Neural crest cell (in vitro differentiated cells): ENCODE data around the gene PPP2R2C. TPM values are rescaled to one million over a fixed set of nuclear protein-coding genes. Genes with fewer than 3 reads are reported as not detected.

Source experiments
- DNase-seq: peaks from one replicate; pipeline ENCODE4 v3.0.0; 2021; ENCODE audit warnings: low read depth, mixed read lengths, low spot score
- H3K27ac Mint-ChIP-seq: one replicate; pipeline ENCODE4 v1.8.0; 2021; ENCODE audit warnings: mild to moderate bottlenecking, mixed read lengths; ENCODE audit not compliant: unreplicated experiment
- H3K27me3 Mint-ChIP-seq: 2 replicates; pipeline ENCODE4 v1.8.0; 2021; ENCODE audit warnings: low read depth, mild to moderate bottlenecking, mixed read lengths
- H3K36me3 Mint-ChIP-seq: 2 replicates; pipeline ENCODE4 v1.8.0; 2021; ENCODE audit warnings: low read depth, mild to moderate bottlenecking, mixed read lengths
- H3K4me1 Mint-ChIP-seq: 2 replicates; pipeline ENCODE4 v1.8.0; 2021; ENCODE audit warnings: mixed read lengths
- H3K4me3 Mint-ChIP-seq: one replicate; pipeline ENCODE4 v1.8.0; 2021; ENCODE audit warnings: mild to moderate bottlenecking, mixed read lengths
- H3K9me3 Mint-ChIP-seq: 2 replicates; pipeline ENCODE4 v1.8.0; 2021; ENCODE audit warnings: mixed read lengths
- total RNA-seq: library from RNA; stranded (reverse); gene quantifications from 2 replicates; pipeline ENCODE4 v1.2.1, GENCODE V29; 2021
- TF ChIP-seq, protein P1 (sequence below): fragments of 200-600 bp; sonication (generic); conservative IDR thresholded peaks from 2 replicates; pipeline ENCODE4 v1.5.0; 2021; ENCODE audit warnings: antibody characterized with exemption, mild to moderate bottlenecking

The PPP2R2C gene
- total RNA-seq, 1 donor from 2014 or later, result 0.35 TPM

DNA sequence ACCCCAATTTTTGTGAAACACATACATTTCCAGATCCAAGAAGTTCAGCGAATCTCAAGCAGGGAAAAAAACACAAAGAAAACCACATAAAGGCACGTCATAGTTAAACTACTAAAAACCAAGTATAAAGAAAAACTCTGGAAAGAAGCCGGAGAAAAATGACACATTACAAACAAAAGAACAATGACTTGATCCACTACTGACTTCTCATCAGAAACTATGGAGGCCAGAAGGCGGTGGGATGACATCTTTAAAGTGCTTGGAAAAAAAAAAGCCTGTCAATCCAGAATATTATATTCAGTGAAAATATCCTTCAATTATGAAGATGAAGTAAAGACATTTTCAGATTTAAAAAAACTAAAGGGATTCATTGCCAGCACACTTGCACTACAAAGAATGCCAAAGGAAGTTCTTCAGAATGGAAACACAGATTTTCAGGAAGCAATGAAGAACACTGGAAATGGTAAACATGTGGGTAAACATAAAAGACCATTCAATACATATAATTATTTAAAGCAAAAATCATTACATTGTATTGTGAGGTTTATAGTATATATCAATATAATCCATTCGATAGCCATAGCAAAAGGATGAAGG lies 32.6 kb upstream of the PPP2R2C start:
- no peak overlapping the region for H3K4me3 Mint-ChIP-seq
- H3K9me3 Mint-ChIP-seq, result peaks cover 21% of the 10 kb centered on the region
- TF ChIP-seq, protein P1, sequence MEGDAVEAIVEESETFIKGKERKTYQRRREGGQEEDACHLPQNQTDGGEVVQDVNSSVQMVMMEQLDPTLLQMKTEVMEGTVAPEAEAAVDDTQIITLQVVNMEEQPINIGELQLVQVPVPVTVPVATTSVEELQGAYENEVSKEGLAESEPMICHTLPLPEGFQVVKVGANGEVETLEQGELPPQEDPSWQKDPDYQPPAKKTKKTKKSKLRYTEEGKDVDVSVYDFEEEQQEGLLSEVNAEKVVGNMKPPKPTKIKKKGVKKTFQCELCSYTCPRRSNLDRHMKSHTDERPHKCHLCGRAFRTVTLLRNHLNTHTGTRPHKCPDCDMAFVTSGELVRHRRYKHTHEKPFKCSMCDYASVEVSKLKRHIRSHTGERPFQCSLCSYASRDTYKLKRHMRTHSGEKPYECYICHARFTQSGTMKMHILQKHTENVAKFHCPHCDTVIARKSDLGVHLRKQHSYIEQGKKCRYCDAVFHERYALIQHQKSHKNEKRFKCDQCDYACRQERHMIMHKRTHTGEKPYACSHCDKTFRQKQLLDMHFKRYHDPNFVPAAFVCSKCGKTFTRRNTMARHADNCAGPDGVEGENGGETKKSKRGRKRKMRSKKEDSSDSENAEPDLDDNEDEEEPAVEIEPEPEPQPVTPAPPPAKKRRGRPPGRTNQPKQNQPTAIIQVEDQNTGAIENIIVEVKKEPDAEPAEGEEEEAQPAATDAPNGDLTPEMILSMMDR, result no peak

DNA sequence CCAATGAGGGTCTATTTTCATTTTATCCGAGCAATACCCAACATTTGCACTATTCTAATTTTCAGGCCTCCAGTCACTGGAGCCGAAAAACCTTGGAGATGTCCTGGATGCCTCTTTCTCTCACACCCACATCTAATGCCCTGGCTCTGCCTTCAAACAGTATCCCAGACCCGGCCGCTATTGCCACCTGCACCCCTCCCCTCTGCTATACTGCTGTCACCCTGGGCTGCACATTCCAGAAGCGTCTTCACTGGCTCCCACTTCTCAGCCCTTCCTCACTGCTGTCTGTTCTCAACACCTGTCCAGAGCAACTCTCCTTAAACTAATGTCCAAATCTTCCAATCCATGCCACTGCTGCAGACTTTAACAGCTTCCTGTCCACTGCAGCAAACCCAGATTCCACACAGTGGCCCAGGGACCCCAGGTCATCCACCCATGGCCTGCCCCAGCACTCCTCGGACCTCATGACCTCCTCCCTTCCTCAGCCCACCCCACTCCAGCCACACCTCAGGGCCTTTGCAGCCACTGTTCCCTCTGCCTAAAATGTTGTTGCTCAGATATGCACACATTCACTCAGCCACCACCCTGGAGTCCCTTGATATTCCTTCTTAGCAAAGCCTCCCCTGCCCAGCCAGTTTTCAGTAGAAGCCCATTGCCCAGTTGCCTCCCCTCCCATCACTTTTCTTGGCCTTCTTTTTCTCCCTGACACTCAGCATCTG lies 30.5 kb upstream of the PPP2R2C start:
- peaks cover 21% of the 10 kb centered on the region for H3K9me3 Mint-ChIP-seq
- TF ChIP-seq, protein P1, result no peak
- no peak overlapping the region for H3K4me3 Mint-ChIP-seq
- H3K4me1 Mint-ChIP-seq, result no peaks in the 10 kb centered on the region
- DNase-seq, result no peak
- peaks cover 7% of the 10 kb centered on the region for H3K36me3 Mint-ChIP-seq
- peaks cover 27% of the 10 kb centered on the region for H3K27me3 Mint-ChIP-seq
- no peak overlapping the region for H3K27ac Mint-ChIP-seq

More for the DNA sequence above, 32.6 kb upstream of the PPP2R2C start:
- Mint-ChIP-seq H3K36me3 (peaks cover 7% of the 10 kb centered on the region), H3K27ac (no peak overlapping the region), H3K27me3 (peaks cover 18% of the 10 kb centered on the region), H3K4me1 (peaks cover 5% of the 10 kb centered on the region)
- DNase-seq, result no peak

DNA sequence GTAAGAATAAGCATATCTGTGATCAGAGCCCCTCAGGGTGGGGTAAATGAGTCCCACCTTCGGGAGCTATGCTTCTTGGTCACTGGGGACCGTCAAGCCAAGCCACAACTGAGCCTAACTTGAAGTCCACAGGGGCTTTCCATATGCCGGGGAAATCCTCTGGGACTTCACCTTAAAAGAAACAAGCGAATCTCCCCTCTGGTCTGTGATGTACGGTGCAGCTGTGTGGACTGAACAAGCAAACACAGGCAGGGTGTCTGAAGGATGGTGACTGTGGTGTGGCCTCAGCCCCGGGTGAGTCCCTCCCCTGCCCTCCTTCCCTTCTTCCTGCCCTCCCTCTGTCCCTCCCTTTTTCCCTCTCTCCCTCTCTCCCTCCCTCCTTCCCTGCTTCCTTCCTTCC lies 29.7 kb upstream of the PPP2R2C start:
- no peak for DNase-seq
- TF ChIP-seq, protein P1, result no peak
- Mint-ChIP-seq H3K27ac (no peak overlapping the region), H3K36me3 (peaks cover 7% of the 10 kb centered on the region), H3K4me1 (no peaks in the 10 kb centered on the region), H3K27me3 (peaks cover 34% of the 10 kb centered on the region), H3K9me3 (peaks cover 18% of the 10 kb centered on the region), H3K4me3 (no peak overlapping the region)

DNA sequence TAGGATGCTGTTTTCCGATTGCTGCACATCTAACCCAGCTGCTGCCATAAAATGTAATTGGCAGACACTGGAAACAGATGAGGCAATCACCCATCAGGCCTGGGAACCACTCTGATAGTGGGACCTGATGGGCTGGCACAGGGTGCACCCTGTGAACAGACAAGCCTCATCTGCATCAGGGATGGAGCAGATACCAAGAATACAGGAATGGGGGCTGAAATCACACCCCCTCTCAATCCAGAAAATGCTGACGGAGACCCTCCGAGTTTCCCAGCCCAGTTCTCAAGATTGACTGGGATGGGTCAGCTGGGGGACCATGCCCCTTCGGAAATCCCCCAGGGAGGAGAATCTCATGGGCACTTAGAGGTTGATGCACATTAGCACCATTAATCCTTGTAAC lies 28.8 kb upstream of the PPP2R2C start:
- TF ChIP-seq, protein P1, result no peak
- Mint-ChIP-seq H3K27ac (no peak overlapping the region), H3K27me3 (peaks cover 39% of the 10 kb centered on the region), H3K4me1 (no peaks in the 10 kb centered on the region), H3K36me3 (peaks cover 2% of the 10 kb centered on the region), H3K9me3 (peaks cover 13% of the 10 kb centered on the region), H3K4me3 (no peak overlapping the region)
- DNase-seq, result no peak

DNA sequence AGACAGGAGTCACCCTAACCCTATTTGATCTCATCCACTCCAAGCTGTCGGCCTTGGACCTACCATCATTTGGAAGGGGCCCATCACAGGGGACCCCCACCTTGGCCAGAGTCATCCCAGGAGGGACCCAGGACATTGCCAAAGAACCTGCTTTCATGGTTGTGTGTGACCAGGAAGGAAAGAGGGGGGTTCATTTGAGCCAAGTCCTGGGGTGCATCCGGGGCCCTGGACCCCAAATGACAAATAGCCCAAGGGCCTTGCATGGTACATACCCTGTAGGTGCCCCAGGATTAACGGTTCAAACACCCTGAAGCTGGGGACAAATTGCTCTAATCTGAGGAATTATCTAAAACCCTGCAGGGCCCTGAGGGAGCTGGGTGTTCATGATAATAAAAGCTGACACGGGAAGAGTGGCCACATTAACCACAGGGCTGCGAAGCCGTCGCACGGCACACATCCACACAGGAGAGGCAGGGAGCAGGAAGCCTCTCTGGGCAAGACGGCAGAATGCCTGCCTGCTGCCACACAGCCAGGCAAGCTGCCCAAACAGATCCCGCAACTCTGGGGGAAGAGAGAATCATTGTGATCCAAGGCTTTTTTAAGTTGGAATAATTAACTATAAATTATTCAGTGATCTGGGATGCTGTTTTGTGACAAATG lies 28.2 kb upstream of the PPP2R2C start:
- no peak overlapping the region for H3K4me3 Mint-ChIP-seq
- H3K4me1 Mint-ChIP-seq, result no peaks in the 10 kb centered on the region
- H3K9me3 Mint-ChIP-seq, result peaks cover 11% of the 10 kb centered on the region
- DNase-seq, result no peak
- H3K27me3 Mint-ChIP-seq, result peaks cover 45% of the 10 kb centered on the region
- H3K27ac Mint-ChIP-seq, result peak overlapping the region; percentile 6
- TF ChIP-seq, protein P1, result no peak
- H3K36me3 Mint-ChIP-seq, result no peaks in the 10 kb centered on the region
